NCI-H1105 (cell line): Measurements from ENCODE around the gene PTPN5.
"Not testable (repeated sequence)": the region's sequence is repeated elsewhere in the genome, so short reads cannot be mapped to it uniquely, and the experiment has no call there.

Experiments used
- DNase-seq: peaks from one replicate; lab custom pipeline; 2025; lab: John Stamatoyannopoulos, UW

The PTPN5 gene

DNA sequence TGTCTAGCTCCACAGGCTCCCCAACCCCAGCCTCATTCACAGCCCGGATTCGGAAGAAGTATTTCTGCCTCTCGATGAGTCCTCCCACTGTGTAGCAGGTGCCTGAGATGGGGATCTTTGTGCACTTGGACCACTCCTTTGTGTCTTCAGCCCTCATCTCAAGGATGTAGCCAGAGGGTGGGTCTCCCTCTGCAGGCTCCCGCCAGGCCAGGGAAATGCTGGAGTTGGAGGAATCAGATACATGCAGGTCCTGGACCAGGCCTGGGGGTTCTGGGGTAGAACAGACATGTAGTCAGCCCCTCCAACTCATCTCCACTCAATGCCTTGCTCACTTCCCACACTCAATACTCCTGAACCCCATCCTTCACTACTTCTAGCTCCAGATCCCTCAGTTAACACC lies 82.2 kb downstream of the PTPN5 start:
- DNase-seq: no peak

DNA sequence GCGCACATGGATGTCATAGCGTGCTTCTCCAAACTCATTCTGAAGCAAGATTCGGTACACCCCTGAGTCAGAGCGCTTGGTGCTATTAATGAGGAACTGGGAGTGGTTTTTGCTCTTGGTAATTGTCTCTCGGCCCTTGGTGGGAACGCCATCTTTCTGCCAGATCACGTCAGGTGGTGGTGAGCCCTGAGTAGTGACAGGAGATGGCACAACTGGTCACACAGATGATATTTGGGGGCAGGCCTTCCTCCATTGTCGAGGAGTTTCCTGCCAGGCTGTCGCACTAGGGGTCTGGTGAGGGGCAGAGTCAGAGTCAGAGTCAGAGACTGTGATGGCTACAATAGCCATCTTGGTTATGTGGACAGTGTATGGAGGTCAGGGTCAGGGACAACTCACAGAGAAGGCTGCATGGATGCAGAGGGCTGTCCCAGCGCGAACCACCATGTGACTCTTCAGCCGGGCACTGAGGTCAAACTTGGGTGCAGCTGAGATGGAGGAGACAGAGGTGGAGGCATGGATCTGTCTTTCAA lies 83.7 kb downstream of the PTPN5 start:
- DNase-seq: no peak

DNA sequence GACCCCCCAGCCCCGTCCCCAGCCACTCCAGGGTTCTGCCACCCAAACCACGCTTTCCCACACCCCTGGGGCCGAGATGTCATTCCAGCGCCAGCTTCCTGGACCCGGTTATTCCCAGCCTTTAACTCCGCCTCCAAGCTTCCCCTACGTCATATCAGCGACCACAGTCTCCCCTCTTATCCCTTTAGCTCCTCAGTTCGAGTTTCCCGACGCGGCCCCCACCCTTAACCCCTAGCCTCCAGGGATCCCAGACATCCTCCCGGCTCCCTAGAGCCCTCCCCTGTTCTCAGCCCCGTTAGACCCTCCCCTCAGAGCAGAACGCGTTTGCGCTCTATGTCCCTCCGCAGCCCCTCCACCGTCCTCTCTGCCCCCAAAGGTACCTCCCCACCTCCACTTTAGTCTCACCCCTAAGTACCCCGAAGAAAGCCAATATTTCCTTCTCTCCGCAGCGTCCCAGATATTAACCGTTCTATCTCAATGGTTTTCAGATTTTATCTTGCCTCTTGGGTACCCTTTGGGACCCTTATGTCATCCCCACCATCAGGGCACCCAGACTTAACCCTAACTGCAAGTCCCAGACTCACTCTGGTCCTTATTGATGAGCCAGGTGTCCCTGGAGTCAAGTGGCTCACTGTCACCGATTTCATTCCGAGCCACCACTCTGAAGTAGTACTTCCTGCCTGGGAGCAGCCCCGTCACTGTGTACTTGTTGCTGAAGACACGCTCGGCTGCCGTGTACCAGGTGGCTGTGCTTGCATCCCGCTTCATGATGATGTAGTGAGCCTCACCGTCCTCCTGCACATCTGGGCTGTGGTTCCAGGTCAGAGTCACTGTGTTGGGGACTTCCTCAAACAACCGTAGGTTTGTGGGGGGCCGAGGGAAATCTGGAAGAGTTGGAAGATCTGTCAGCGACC lies 85.0 kb downstream of the PTPN5 start:
- DNase-seq: peak; percentile 63

DNA sequence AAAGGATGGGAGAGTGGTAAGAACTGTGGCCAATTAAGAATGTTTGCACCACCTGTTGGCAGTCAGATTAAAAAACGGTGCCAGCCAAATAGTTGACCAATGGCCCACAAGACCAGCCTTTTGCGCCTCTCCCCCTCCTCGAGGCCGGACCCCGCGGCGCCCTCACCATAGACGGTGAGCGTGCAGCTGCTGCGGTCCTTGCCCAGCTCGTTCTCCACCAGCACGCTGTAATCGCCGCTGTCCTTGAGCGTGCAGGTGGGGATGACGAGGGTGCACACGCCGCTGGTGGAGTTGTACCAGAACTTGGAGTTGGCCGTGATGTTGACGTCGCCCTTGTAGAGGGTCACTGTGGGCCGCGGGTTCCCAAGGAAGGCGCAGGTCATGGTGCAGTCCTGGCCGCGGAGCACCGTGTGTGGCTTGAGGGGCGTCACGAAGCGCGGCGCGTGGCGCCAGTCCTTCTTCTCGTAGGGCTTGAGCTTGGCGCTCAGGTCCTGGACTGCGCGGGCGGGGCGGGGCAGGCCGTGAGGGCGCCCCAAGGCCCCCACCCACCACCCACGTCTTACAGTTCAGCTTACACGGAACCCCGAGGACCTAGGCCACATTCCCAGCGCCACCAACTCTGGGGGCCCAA lies 85.8 kb downstream of the PTPN5 start:
- peak; percentile 26 for DNase-seq

DNA sequence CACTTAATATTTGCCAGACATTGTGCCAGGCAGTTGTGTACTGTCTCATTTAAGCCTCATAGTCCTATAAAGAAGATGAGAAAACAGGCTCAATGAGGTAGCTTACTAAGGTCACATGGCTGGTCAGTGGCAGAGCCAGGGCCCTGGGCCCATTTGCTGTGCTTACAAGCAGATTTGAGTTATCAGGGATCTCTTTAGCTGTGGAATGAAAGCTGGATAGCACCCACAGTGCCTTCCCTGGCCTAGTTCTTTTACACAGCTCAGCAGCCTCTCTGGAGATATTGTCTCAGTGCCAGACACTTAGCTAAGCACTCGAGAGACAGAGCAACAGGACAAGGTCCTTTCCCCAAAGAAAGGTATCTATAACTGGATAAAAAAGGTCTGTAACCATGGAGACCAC lies 86.9 kb downstream of the PTPN5 start:
- DNase-seq: no peak

DNA sequence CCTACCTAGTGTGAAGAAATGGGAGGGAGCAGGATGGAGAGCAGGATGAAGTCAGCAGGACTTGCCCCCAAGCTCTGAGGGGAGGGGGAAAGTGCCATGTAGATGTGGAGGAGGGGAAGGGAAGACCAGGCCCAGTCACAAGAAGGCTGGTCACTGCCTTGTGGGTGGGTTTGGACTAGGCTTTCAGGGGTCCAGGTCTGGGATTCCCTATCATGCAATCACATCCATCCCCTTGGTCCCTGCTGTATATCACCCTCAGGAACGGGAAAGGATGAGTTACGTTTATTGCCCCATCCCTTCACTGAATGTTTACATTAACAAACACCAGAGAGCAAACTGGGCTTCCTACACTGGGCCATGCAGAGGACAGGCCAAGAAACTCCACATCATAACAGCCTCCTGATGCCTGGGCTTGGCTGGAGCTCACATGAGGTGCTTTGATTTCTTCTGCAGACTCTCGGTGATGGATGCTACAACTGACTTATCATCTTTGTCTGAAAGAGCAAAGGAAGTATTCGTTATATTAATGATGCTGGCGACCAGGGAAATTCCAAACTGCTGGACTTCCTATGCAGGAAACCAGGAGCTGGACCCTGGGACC lies 87.5 kb downstream of the PTPN5 start:
- DNase-seq: no peak

DNA sequence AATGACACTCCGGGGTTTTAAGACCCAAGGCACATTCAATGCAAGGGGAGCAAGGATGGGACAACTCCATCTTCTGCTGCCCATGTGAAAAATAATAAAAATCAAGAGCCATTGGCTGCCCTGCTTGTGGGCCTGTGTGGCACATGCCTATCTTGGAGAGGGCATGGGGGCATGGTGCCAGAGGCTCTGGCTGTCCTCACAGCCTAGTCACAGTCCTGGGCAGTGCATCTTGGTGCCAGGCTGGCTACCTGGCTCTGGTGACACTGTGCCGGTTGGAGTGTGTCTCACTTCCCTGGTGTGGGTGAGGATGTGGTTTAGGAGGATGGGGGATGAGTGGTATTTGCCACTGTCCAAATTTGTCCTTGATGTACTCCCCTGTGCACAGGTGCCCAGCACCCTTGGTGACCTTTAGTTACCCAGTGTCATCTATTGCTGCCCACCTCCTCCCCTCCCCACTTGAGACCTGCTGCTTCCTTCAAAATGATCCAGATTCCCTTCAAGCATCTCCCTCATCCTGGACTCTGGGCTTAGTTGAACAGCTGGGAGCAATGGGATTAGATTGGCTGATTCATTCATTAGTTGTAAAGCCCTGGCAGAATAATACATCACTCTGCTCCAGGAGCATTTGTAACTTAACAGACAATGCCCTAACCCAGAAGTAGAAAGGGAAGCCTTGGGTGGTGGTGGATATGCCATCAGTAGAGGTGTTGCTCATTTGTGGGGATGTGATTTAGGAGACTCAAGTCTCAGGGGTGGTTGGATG lies 88.4 kb downstream of the PTPN5 start:
- DNase-seq: no peak

DNA sequence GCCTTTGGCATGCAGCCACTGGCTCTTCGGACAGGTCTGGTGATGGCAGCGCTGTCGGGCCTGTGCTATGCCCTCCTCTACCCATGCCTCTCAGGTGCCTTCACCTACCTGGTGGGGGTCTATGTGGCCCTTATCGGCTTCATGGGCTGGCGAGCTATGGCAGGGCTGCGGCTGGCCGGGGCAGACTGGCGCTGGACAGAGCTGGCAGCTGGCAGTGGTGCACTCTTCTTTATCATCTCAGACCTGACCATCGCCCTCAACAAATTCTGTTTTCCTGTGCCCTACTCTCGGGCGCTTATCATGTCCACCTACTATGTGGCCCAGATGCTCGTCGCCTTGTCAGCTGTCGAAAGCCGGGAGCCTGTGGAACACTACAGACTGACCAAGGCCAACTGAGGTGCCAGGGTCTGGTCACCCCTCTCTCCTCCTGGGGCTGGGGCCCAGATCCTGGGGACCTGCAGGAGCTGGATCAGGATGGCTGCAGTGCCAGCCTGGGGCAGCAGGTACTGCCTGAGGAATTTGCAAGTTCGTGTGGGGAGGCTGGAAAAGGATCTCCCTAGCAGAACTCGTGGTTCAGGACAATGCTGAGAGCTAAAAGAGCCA lies 89.9 kb downstream of the PTPN5 start:
- no peak for DNase-seq

DNA sequence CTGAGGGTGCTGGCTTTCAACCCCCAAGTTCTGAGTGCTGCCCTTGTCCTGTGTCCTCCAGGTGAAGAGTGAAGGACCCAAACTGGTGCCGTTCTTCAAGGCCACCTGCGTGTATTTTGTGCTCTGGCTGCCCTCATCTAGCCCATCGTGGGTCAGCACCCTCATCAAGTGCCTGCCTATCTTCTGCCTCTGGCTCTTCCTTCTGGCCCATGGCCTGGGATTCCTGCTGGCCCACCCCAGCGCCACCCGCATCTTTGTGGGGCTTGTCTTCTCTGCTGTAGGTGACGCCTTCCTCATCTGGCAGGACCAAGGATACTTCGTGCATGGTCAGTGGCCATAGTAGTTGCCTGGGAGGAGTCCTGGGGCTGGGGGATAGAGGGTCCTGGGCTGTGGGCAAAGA lies 90.7 kb downstream of the PTPN5 start:
- DNase-seq: no peak

DNA sequence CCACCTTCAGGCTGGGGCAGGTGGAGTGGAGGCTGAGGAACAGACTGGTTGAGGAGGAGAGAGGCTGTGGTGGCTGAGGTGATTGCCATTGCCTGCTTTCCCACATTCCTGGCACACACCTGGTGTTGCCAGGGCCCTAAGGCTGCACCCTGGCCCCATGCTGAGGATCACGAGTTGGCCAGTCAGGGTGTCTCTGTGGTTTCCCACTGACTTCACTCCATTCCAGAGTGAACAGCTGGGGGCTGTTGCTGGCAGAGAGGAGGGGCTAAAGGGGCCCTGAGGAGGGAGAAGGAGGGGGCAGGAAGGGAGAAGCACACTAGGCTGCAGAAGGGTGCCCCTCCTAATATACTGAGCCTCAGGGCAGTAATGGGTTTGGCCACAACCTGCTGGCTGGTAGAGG lies 91.2 kb downstream of the PTPN5 start:
- no peak for DNase-seq

DNA sequence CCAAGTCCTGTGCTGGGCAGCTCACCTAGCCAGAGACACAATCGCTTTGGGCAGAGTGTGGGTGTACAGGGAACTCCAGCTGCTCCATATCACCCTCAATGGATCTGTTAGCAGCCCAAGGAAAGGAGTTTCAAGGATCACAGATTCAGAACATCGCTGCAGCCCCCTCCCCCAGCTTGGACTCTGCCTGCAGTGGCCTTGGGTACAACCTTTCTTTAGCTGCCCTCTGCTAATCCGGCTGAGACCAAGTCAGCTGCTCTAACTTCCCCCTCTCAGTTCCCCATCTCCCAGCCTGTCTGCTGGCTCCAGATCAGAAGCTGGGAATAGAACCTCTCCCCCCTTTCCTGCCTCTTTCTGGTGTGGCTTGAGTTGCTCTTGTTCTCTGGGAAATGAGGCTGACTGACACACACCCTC lies 91.7 kb downstream of the PTPN5 start:
- DNase-seq: no peak

DNA sequence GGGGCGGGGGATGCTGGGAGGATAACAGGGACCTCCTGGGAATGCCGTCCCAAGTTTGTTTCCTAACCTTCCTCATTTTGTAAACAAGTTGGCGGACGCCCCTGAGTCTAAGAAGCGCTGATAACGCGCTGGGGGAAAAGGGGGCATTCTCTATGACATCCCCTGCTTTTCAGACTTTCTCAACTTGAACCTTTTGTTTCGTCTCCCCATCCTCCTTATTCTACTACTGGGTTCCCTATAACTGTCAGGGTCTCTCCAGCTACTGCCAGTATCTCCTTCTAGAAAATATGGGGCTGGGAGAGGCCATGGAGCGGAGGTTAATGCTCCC lies 92.4 kb downstream of the PTPN5 start:
- no peak for DNase-seq

DNA sequence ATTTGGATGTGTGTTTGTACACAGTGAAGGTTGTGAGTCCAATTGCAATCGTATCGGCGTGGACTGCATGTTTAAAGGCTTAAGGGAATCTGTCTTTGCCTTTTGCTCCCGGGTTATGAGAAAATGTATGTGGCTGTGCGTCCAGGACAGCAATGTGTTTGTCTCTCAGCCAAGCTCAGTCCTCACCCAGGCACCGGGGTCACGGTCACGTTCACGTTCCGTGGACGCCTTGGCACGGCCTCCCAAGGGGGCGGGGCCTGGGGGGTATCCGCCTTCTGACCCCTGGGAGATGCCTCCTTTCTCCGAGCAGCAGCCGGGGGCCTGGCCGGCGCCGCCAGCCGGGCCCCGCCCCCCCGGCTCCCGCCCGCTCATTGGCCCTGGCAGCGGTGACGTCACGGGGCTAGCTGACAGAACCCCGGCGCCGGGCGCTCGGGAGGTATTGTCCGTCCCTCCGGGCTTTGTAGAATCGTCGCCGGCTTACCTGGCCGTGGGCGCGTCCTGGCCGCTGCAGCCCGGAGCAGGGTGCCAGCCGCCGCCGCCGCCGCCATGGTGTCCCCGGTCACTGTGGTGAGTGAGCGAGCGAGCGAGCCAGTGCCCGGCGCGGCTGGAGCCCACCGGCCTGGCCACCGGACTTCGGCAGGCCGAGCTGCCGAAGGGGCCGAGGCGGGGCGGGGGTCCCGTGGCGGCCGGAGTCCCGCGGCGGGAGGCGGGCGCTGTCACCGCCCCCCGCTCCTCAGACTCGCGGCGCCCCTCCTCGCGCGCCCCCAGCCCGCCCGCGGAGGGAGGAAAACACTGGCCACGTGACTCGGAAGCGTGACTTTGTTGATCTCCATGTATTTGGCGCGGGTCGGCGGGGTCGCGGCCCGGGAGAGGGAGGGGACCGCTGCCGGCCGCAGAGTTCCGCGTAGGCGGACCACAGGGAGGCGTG lies 93.0 kb downstream of the PTPN5 start, which contains the start of gene TMEM86A:
Gene TMEM86A (plus strand): TSS at position 439 of the 928 bp plus-strand sequence. CDS start 108 bp downstream, at position 547.
- peak; percentile 94 for DNase-seq

DNA sequence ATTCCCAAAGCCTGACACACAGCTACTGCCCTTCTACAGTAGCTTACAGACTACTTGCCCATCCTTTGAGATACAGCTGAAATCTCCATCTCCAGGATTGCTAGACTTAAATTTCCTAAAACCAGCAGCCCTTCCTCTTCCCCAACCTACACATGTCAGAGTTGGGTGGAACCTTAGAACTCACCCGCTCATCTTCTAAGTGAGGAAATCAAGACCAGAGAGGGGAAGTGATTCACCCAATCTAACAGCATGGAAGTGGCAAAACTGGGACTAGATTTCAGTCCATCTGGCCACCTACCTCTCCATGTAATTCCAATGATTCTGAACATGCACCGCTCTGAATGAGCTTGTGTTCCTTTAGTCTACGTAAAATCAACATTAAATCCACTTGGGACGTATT lies 94.0 kb downstream of the PTPN5 start:
- DNase-seq: no peak

DNA sequence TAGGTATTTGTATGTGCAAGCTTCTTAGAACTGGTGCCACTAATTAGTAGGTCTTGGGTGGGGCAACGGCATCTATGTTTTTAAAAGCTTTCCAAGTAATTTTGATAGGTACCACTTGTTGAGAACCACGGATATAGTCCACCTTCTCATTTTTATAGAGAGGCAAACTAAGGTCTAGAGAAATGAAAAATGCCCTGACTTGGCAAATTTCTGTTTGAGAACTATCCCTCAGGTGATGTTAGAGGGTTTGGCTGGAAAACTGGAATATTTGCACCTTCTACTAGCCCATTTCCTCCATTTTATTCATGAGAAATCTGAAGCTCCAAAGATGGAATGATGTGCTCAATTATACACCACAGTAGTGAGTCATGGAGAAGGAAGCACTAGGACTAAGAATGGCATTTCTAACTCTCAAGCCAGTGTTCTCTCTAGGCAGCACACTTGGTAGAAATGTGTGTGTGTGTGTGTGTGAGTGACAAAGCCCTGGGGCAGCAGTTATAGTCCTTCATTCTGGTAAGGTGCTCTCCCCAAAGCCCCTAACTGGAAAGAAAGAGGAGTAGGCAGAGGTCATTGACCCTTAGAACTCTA lies 94.9 kb downstream of the PTPN5 start:
- no peak for DNase-seq

DNA sequence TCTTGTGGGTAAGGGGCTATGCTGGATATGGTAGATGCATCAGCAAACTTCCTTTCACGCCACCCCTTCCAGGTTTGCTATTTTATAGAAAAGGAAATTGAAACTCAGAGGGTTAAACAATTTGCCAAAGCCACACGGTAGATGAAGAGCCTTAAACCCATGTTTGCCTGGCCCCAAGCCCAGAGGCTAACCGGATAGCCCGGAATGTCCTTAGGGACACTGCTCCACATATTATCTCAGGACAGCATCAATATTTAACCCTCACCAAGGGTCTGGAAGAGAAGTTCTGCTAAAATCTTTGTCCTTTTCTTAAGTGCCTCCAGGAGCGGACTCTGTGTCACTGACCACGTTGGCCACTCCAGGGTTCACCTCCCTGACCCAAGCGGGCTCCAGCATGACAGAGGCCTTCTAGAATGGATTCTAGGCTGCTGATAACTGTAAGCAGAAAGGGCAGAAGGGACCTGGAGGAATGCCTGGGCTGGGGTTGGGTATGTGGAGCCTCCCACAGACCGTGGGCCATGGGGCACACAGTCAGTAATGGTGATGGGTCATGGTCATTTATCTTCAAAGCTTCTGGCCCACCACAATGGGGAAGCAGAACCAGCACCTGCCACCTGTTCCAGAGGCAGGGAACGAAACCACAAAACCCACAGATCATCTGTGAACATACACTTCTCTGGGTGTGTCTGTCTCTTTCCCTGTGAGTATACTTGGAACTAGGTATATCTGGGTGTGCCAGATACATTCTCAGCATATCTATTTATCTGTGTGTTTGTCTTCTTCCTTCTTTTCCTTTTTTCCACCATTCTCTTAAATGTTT lies 98.4 kb downstream of the PTPN5 start:
- DNase-seq: no peak

DNA sequence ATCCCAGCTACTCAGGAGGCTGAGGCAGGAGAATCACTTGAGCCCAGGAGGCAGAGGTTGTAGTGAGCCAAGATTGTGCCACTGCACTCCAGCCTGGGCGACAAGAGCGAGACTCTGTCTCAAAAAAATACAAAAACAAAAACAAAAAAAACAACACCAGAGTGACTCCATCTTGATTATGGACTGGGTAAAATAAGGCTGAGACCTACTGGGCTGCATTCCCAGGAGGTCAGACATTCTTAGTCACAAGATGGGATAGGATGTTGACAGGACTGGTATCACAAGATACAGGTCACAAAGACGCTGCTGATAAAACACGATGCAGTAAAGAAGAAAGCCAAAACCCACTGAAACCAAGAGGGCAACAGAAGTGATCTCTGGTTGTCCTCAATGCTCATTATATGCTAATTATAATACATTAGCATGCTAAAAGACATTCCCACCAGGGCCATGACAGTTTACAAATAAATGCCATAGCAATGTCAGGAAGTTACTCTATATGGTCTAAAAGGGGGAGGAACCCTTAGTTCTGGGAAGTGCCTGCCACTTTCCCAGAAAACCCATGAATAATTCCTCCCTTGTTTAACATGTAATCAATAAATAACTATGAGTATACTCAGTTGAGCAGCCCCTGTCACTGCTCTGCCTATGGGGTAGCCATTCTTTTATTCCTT lies 100.0 kb downstream of the PTPN5 start:
- DNase-seq: not testable (repeated sequence)

DNA sequence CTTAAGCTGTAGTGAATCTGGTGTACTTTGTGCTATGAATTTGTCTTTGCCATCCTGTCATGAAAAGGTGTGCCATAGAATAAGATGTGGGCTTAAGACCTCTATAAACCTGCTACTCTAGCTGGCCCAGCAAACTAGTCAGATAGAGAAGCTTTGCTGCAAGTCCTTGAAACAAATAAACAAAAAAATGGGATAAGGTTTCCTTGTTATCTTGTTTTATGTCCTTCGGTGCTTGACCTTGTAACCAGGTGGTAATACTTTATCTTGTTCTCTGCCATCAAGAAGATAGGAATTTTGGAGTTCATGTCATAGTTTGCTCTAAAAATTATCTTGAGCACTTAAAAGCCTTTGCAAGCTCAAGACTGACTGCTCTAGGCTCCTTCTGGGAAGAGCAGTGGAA lies 107.3 kb downstream of the PTPN5 start:
- DNase-seq: no peak

DNA sequence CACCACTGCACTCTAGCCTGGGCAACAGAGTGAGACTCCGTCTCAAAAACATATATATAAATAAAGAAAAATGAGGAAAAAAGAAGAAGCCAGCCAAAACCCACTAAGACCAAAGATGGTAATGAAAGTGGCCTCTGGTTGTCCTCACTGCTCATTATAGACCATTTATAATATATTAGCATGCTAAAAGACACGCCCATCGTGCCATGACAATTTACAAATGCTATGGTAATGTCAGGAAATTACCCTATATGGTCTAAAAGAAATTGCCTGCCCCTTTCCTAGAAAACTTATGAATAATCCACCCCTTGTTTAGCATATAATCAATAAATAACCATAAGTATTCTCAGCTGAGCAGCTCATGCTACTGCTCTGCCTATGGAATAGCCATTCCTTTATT lies 109.1 kb downstream of the PTPN5 start:
- DNase-seq: no peak
